B cell (primary cell): ENCODE results near the gene PRRC2A. TPM values are rescaled to one million over a fixed set of nuclear protein-coding genes. Genes with fewer than 3 reads are reported as not detected.

Experiments used
- ATAC-seq: fragments of 200-7000 bp; cut with Tn5 transposase; one replicate; pipeline ENCODE4 v1.10.0; 2021; ENCODE audit warnings: low read depth, mild to moderate bottlenecking, moderate number of reproducible peaks, moderate library complexity
- CTCF ChIA-PET: fragments of 350-600 bp; sonication (Branson Sonifier 250); formaldehyde crosslinking; loops from one replicate; lab custom pipeline; 2021; ENCODE audit warnings: antibody characterized with exemption, inconsistent platforms; lab: Charles Lee
- POLR2A ChIA-PET: fragments of 350-600 bp; sonication (Branson Sonifier 250); formaldehyde crosslinking; loops from one replicate; lab custom pipeline; 2021; ENCODE audit warnings: antibody characterized with exemption; lab: Charles Lee
- DNase-seq: peaks from one replicate; pipeline ENCODE4 v3.0.0; 2013
- H2AFZ ChIP-seq: 2 replicates; pipeline ENCODE4 v1.6.1; 2012; ENCODE audit warnings: mild to moderate bottlenecking, low read depth, low read length; ENCODE audit not compliant: insufficient read depth, poor library complexity, severe bottlenecking
- H3K27ac ChIP-seq, 2 donors: 1 replicate in 1 of 2; 2 replicates in 1 of 2; pipeline ENCODE4 v1.5.1; 2012 to 2013; ENCODE audit warnings: low read length in 2 of 2, mild to moderate bottlenecking in 2 of 2, moderate library complexity in 1 of 2
- H3K27me3 ChIP-seq, 4 experiments: fragments of 200-600 bp in 1 of 4; sonication (generic) in 1 of 4; replicated peaks in 1 of 4; 1 replicate in 2 of 4; 2 replicates in 2 of 4; pipeline versions ENCODE4 v1.6.1 to v1.7.0; 2013 to 2016; ENCODE audit warnings: low read length in 3 of 4, mild to moderate bottlenecking in 2 of 4, mixed read lengths in 1 of 4, moderate library complexity in 1 of 4; ENCODE audit not compliant: insufficient read depth in 4 of 4, control insufficient read depth in 3 of 4; ENCODE audit errors: control extremely low read depth in 1 of 4
- H3K36me3 ChIP-seq, 2 experiments: replicated peaks in 1 of 2; 1 replicate in 1 of 2; 2 replicates in 1 of 2; pipeline versions ENCODE4 v1.6.1 to v1.7.1; 2013; ENCODE audit warnings: low read length in 1 of 2; ENCODE audit not compliant: insufficient read depth in 2 of 2, control insufficient read depth in 1 of 2; ENCODE audit errors: control extremely low read depth in 1 of 2, extremely low read depth in 1 of 2
- H3K4me1 ChIP-seq, 2 donors: fragments of 200-600 bp in 1 of 2; sonication (generic) in 1 of 2; 1 replicate in 1 of 2; 2 replicates in 1 of 2; pipeline versions ENCODE4 v1.5.1 to v1.6.1; 2013 to 2017; ENCODE audit warnings: low read length in 2 of 2; ENCODE audit not compliant: control insufficient read depth in 2 of 2, insufficient read depth in 2 of 2
- H3K4me2 ChIP-seq: replicated peaks from 2 replicates; pipeline ENCODE3; 2012; ENCODE audit warnings: mild to moderate bottlenecking, low read depth, low read length; ENCODE audit not compliant: poor library complexity, severe bottlenecking
- H3K4me3 ChIP-seq, 5 experiments: fragments of 200-600 bp in 1 of 5; sonication (generic) in 1 of 5; 1 replicate in 3 of 5; 2 replicates in 2 of 5; pipeline versions ENCODE4 v1.5.1 to v1.7.0; 2011 to 2016; ENCODE audit warnings: low read length in 4 of 5, mild to moderate bottlenecking in 4 of 5, low read depth in 2 of 5, control low read depth in 1 of 5, moderate library complexity in 1 of 5; ENCODE audit not compliant: insufficient read depth in 1 of 5; ENCODE audit errors: control extremely low read depth in 1 of 5, extremely low read depth in 1 of 5
- H3K79me2 ChIP-seq: fragments of 200-600 bp; sonication (generic); one replicate; pipeline ENCODE4 v1.6.0; 2016; ENCODE audit warnings: low read length; ENCODE audit not compliant: control insufficient read depth, insufficient read depth
- H3K9ac ChIP-seq: fragments of 200-600 bp; sonication (generic); 2 replicates; pipeline ENCODE4 v1.6.1; 2017; ENCODE audit warnings: mild to moderate bottlenecking, low read length, moderate library complexity
- H3K9me3 ChIP-seq, 3 donors: one replicate each; pipeline versions ENCODE4 v1.6.1 to v1.7.1; 2013; ENCODE audit warnings: low read length in 2 of 3; ENCODE audit not compliant: control insufficient read depth in 2 of 3, insufficient read depth in 1 of 3; ENCODE audit errors: control extremely low read depth in 1 of 3
- H4K20me1 ChIP-seq: 2 replicates; pipeline ENCODE4 v1.6.0; 2012; ENCODE audit warnings: mild to moderate bottlenecking, low read length; ENCODE audit not compliant: insufficient read depth, control insufficient read depth, poor library complexity, severe bottlenecking
- H3K27ac Mint-ChIP-seq: one replicate; pipeline ENCODE4 v1.8.0; 2021; ENCODE audit warnings: mixed read lengths
- H3K27me3 Mint-ChIP-seq: one replicate; pipeline ENCODE4 v1.8.0; 2021; ENCODE audit warnings: mixed read lengths
- H3K4me1 Mint-ChIP-seq: one replicate; pipeline ENCODE4 v1.8.0; 2021; ENCODE audit warnings: mixed read lengths
- H3K4me3 Mint-ChIP-seq: one replicate; pipeline ENCODE4 v1.8.0; 2021; ENCODE audit warnings: mixed read lengths
- H3K9me3 Mint-ChIP-seq: one replicate; pipeline ENCODE4 v1.8.0; 2022; ENCODE audit warnings: mixed read lengths; ENCODE audit not compliant: insufficient read depth
- CTCF ChIP-seq: fragments of 200-600 bp; IDR thresholded peaks from one replicate; pipeline ENCODE4 v1.8.0; 2022; ENCODE audit warnings: antibody characterized with exemption, mild to moderate bottlenecking
- EZH2 ChIP-seq: IDR thresholded peaks from 2 replicates; pipeline ENCODE4 v1.6.1; 2012; ENCODE audit warnings: borderline replicate concordance, low read depth, mild to moderate bottlenecking, moderate library complexity, low read length; ENCODE audit not compliant: insufficient read depth, poor library complexity, severe bottlenecking
- WGBS: methylation state at CpG from one replicate; pipeline ENCODE4 v1.1.5; 2013; ENCODE audit warnings: missing lambda C conversion rate; ENCODE audit not compliant: insufficient coverage; 5-methylcytosine and 5-hydroxymethylcytosine counted together
- intact Hi-C: fragments of 100-400 bp; cut with micrococcal nuclease; formaldehyde crosslinking; loops from one replicate; pipeline ENCODE4 v1.10.0; 2022
- polyA plus RNA-seq: library from polyadenylated mRNA; depleted of rRNA; stranded (reverse); fragments of >200 nt; gene quantifications from 2 replicates; pipeline ENCODE4 v1.2.3, GENCODE V29; 2012
- total RNA-seq, 2 donors: library from RNA; stranded (reverse); fragments of 120-200 nt in 1 of 2; gene quantifications; 1 replicate in 1 of 2; 2 replicates in 1 of 2; pipeline versions ENCODE4 v1.2.3 to v1.2.4, GENCODE V29; 2013 to 2022

PRRC2A gene
- total and polyA plus RNA-seq, 2 donors (not counting 1 experiment from before 2014, with no cell fraction given): 153 to 265 TPM

- H3K27me3 ChIP-seq: no peaks in the 10 kb centered on the region
- H3K9ac ChIP-seq: peak overlapping the region; percentile 74
- no peak for ATAC-seq
- peak overlapping the region; percentile 80 to 89 for H3K27ac ChIP-seq
- H3K4me1 ChIP-seq: peaks cover 80 to 98% of the 10 kb centered on the region in 2 donors
- H3K79me2 ChIP-seq: peaks cover 93% of the 10 kb centered on the region
- peaks cover 2 to 25% of the 10 kb centered on the region in 2 experiments for H3K36me3 ChIP-seq
- H3K9me3 Mint-ChIP-seq: no peaks in the 10 kb centered on the region
- H3K4me2 ChIP-seq: peak overlapping the region; percentile 88
- no peak for TF ChIP-seq EZH2
- no peak for TF ChIP-seq CTCF
- H3K4me3 ChIP-seq: peak overlapping the region in 3 of 5 experiments; percentile 74 to 85 (median 77)
- H3K9me3 ChIP-seq: no peaks in the 10 kb centered on the region
- no peaks in the 10 kb centered on the region for H3K27me3 Mint-ChIP-seq
- DNase-seq: peak; percentile 30
- peak overlapping the region; percentile 89 for H3K4me3 Mint-ChIP-seq
- H4K20me1 ChIP-seq: peaks cover 10% of the 10 kb centered on the region
- peaks cover 94% of the 10 kb centered on the region for H3K4me1 Mint-ChIP-seq
- peak overlapping the region; percentile 36 for H2AFZ ChIP-seq
- peak overlapping the region; percentile 93 for H3K27ac Mint-ChIP-seq
- CTCF ChIA-PET: interaction anchor here (1.5 to 35.3 kb wide), 4 partner anchors 9 to 34 kb away, joined by 4 to 2241 read pairs (median 565); partner anchors contain the start of genes ATP6V1G2, LST1, LTA and LTB
- intact Hi-C loops: no loop called here
- POLR2A ChIA-PET: interaction anchor here (0.5 to 42.6 kb wide), 5 partner anchors 8 to 1358 kb away, joined by 3 to 1450 read pairs (median 5); partner anchors contain the start of genes ATP6V1G2, DDX39B, LST1 and LTA
- WGBS: 59% methylated on average over 13 of the region's 14 CpGs
Observed at GRCh38 chr6:31574106-31575061, 46.1 kb upstream of the PRRC2A start.
